BJ (cell line): ENCODE measurements around the gene IL21R. TPM values are rescaled to one million over a fixed set of nuclear protein-coding genes. Genes with fewer than 3 reads are reported as not detected.

Experiments used
- CTCF ChIA-PET: fragments of 350-600 bp; formaldehyde crosslinking; extraction: SDS; loops from one replicate; lab custom pipeline; 2021; ENCODE audit warnings: antibody characterized with exemption, inconsistent platforms; lab: Yijun Ruan, JAX
- POLR2A ChIA-PET: fragments of 300-600 bp; sonication (Branson Sonifier 250); formaldehyde crosslinking; extraction: SDS; loops from one replicate; lab custom pipeline; 2021; ENCODE audit warnings: antibody characterized with exemption; lab: Charles Lee
- DNase-seq: peaks from one replicate; pipeline ENCODE4 v3.0.0-alpha.2; 2011; ENCODE audit warnings: low read depth
- H3K27me3 ChIP-seq: 2 replicates; pipeline ENCODE4 v1.6.0; 2011; ENCODE audit warnings: low read length; ENCODE audit not compliant: control insufficient read depth, insufficient read depth
- H3K36me3 ChIP-seq: 2 replicates; pipeline ENCODE4 v1.5.1; 2011; ENCODE audit warnings: low read length; ENCODE audit not compliant: control insufficient read depth, insufficient read depth
- H3K4me3 ChIP-seq: 2 replicates; pipeline ENCODE4 v1.5.1; 2011; ENCODE audit warnings: low read depth, mild to moderate bottlenecking, control low read depth, low read length
- CTCF ChIP-seq: IDR thresholded peaks from 2 replicates; pipeline ENCODE4 v1.5.1; 2011; ENCODE audit warnings: low read depth, mild to moderate bottlenecking, control low read depth, inconsistent platforms, low read length, moderate library complexity; ENCODE audit not compliant: insufficient read depth
- polyA plus RNA-seq: library from polyadenylated mRNA; depleted of rRNA; stranded (reverse); fragments of >200 nt; gene quantifications from 2 replicates; pipeline ENCODE4 v1.2.3, GENCODE V29; 2011

The IL21R gene
- polyA plus RNA-seq, 1 experiment = 0.58 TPM

GRCh38 chr16:27374804-27375425 lies 27.1 kb upstream of the IL21R start:
- POLR2A ChIA-PET = interaction anchor here (0.9 kb wide), 1 partner anchor 138 kb away, joined by 6 read pairs; no protein-coding TSS in a partner anchor
- TF ChIP-seq CTCF = peak; percentile 55

GRCh38 chr16:27377666-27378485 lies 24.1 kb upstream of the IL21R start:
- Histone ChIP-seq H3K27me3 (no peaks in the 10 kb centered on the region; the same call in 1 of the 2 replicates), H3K4me3 (no peak overlapping the region), H3K36me3 (no peaks in the 10 kb centered on the region)
- TF ChIP-seq CTCF = no peak
- ChIA-PET POLR2A (no interaction called here), CTCF (interaction anchor here (0.6 to 1.5 kb wide), 6 partner anchors 8 to 268 kb away, joined by 3 to 8 read pairs (median 3); no protein-coding TSS in a partner anchor)
- DNase-seq = no peak

More at GRCh38 chr16:27374804-27375425, 27.1 kb upstream of the IL21R start:
- H3K4me3 ChIP-seq = no peak overlapping the region
- H3K27me3 ChIP-seq = no peaks in the 10 kb centered on the region
- CTCF ChIA-PET = interaction anchor here (0.6 to 2.9 kb wide), 8 partner anchors 9 to 268 kb away, joined by 3 to 15 read pairs (median 3); no protein-coding TSS in a partner anchor
- DNase-seq = no peak
- H3K36me3 ChIP-seq = no peaks in the 10 kb centered on the region

GRCh38 chr16:27378871-27379481 lies 23.0 kb upstream of the IL21R start:
- H3K4me3 ChIP-seq = no peak overlapping the region
- H3K27me3 ChIP-seq = no peaks in the 10 kb centered on the region; the same call in 1 of the 2 replicates
- DNase-seq = no peak
- no peaks in the 10 kb centered on the region for H3K36me3 ChIP-seq
- CTCF ChIA-PET = interaction anchor here (0.6 to 1.4 kb wide), 3 partner anchors 7 to 269 kb away, joined by 3 to 4 read pairs (median 3); no protein-coding TSS in a partner anchor
- no peak for TF ChIP-seq CTCF
- POLR2A ChIA-PET = no interaction called here

GRCh38 chr16:27379919-27380318 lies 22.1 kb upstream of the IL21R start:
- no peak for DNase-seq
- CTCF ChIA-PET = interaction anchor here (1.1 kb wide), 1 partner anchor 145 kb away, joined by 3 read pairs; no protein-coding TSS in a partner anchor
- H3K4me3 ChIP-seq = no peak overlapping the region
- no peak for TF ChIP-seq CTCF
- H3K27me3 ChIP-seq = no peaks in the 10 kb centered on the region; the same call in 1 of the 2 replicates
- H3K36me3 ChIP-seq = no peaks in the 10 kb centered on the region
- POLR2A ChIA-PET = no interaction called here

- no peaks in the 10 kb centered on the region; the same call in 1 of the 2 replicates for H3K27me3 ChIP-seq
- CTCF ChIA-PET = interaction anchor here (0.8 to 1.1 kb wide), 4 partner anchors 12 to 202 kb away, joined by 3 to 4 read pairs (median 4); no protein-coding TSS in a partner anchor
- POLR2A ChIA-PET = no interaction called here
- no peak for DNase-seq
- no peak overlapping the region for H3K4me3 ChIP-seq
- H3K36me3 ChIP-seq = no peaks in the 10 kb centered on the region
- no peak for TF ChIP-seq CTCF
Measured at GRCh38 chr16:27381236-27381635, 20.7 kb upstream of the IL21R start.
